NCI-H1092 treated with DMSO at 0.1 percent for 48 hours (cell line): Measurements from ENCODE around the gene SGIP1.

Experiments used
- DNase-seq: peaks from one replicate; lab custom pipeline; 2025; lab: John Stamatoyannopoulos, UW

SGIP1 gene

GRCh38 chr1:66606362-66607065 lies 72.6 kb downstream of the SGIP1 start:
- DNase-seq = no peak

GRCh38 chr1:66607458-66607857 lies 73.5 kb downstream of the SGIP1 start:
- DNase-seq = no peak

GRCh38 chr1:66613187-66613586 lies 79.2 kb downstream of the SGIP1 start:
- DNase-seq = no peak

- no peak for DNase-seq
These were observed 83.6 kb downstream of the SGIP1 start for GRCh38 chr1:66617362-66618184.

- no peak for DNase-seq
These were observed 84.4 kb downstream of the SGIP1 start for GRCh38 chr1:66618390-66618789.

- DNase-seq = no peak
These were observed 89.9 kb downstream of the SGIP1 start for GRCh38 chr1:66623812-66624211.

GRCh38 chr1:66624412-66625060 lies 90.6 kb downstream of the SGIP1 start:
- no peak for DNase-seq

GRCh38 chr1:66626261-66626660 lies 92.3 kb downstream of the SGIP1 start:
- DNase-seq = no peak

- no peak for DNase-seq
These were observed 95.0 kb downstream of the SGIP1 start for GRCh38 chr1:66628926-66629325.

GRCh38 chr1:66633159-66633558 lies 99.2 kb downstream of the SGIP1 start:
- no peak for DNase-seq

GRCh38 chr1:66637146-66637545 lies 103.2 kb downstream of the SGIP1 start:
- DNase-seq = no peak

- no peak for DNase-seq
These were observed 108.0 kb downstream of the SGIP1 start for GRCh38 chr1:66641891-66642473.

- DNase-seq = no peak
These were observed 109.0 kb downstream of the SGIP1 start for GRCh38 chr1:66642992-66643391.

GRCh38 chr1:66644331-66644730 lies 110.4 kb downstream of the SGIP1 start:
- DNase-seq = no peak

- no peak for DNase-seq
These were observed 115.1 kb downstream of the SGIP1 start for GRCh38 chr1:66648901-66649595.

GRCh38 chr1:66652556-66652955 lies 118.6 kb downstream of the SGIP1 start:
- DNase-seq = no peak

- no peak for DNase-seq
These were observed 120.7 kb downstream of the SGIP1 start for GRCh38 chr1:66654643-66655042.

GRCh38 chr1:66671455-66671854 lies 137.5 kb downstream of the SGIP1 start:
- no peak for DNase-seq

GRCh38 chr1:66676613-66677298 lies 142.8 kb downstream of the SGIP1 start:
- DNase-seq = no peak

GRCh38 chr1:66678146-66678545 lies 144.2 kb downstream of the SGIP1 start:
- DNase-seq = no peak

GRCh38 chr1:66679140-66679539 lies 145.2 kb downstream of the SGIP1 start:
- DNase-seq = no peak
